ENCODE results near the gene VLDLR.

DNA sequence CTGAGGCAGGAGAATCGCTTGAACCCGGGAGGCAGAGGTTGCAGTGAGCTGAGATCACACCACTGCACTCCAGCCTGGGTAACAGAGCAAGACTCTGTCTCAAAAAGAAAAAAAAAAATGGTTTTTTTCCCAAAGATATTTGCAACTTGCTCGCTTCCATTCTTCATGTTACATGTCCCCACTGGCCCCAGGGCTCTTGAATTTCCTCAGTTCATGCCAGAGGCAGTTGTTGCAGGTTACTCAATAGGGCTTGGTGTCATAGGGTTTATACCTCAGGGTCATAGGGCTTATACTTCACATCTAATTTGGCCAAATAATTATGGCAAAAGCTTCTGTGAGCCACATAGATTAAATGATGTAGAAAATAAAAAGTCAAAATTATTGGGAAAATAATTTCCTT lies 51.6 kb downstream of the VLDLR start:
- TF ChIP-seq POLR2A (IDR thresholded peaks at IDR 0.05; ENCODE audit: low read length) = no peak
- TF ChIP-seq GATA1 (IDR thresholded peaks at IDR 0.05; ENCODE audit: low read depth, low read length) = no peak

Measured in erythroblast (primary cell).